Ovary (tissue), 9 donors: ENCODE measurements around the gene GPHN. TPM values are rescaled to one million over a fixed set of nuclear protein-coding genes. Genes with fewer than 3 reads are reported as not detected.

Experiments used
- DNase-seq, 5 donors: peaks; one replicate each; pipeline ENCODE4 v3.0.0-alpha.2; 2019 to 2020
- H3K27ac ChIP-seq, 2 donors: fragments of 200-600 bp; one replicate each; pipeline versions ENCODE4 v1.5.1 to v1.8.0; 2019 to 2022
- H3K27me3 ChIP-seq: fragments of 200-600 bp; one replicate; pipeline ENCODE4 v1.8.0; 2022
- H3K36me3 ChIP-seq: fragments of 200-600 bp; sonication (generic); one replicate; pipeline ENCODE4 v1.5.1; 2019
- H3K4me1 ChIP-seq: one replicate; pipeline ENCODE4 v1.8.1; 2013; ENCODE audit warnings: mild to moderate bottlenecking, moderate library complexity; ENCODE audit not compliant: insufficient read depth
- H3K4me3 ChIP-seq: fragments of 200-600 bp; sonication (generic); one replicate; pipeline ENCODE4 v1.5.1; 2017
- H3K9me3 ChIP-seq, 2 donors: fragments of 200-600 bp in 1 of 2; sonication (generic) in 1 of 2; one replicate each; pipeline versions ENCODE4 v1.5.1 to v1.8.1; 2013 to 2019; ENCODE audit warnings: mild to moderate bottlenecking in 1 of 2, moderate library complexity in 1 of 2
- EP300 ChIP-seq: sonication (generic); formaldehyde crosslinking; IDR thresholded peaks from one replicate; pipeline ENCODE4 v1.6.1; 2017; ENCODE audit warnings: antibody characterized with exemption
- POLR2A ChIP-seq: fragments of 450-650 bp; IDR thresholded peaks from one replicate; pipeline ENCODE4 v1.6.1; 2017; ENCODE audit warnings: antibody characterized with exemption, mild to moderate bottlenecking, moderate library complexity
- WGBS, 3 donors: extraction: QIAGEN DNeasy Blood & Tissue Kit in 1 of 3; methylation state at CpG; one replicate each; pipeline versions ENCODE4 v1.1.5 to v1.1.7; 2013 to 2017; 5-methylcytosine and 5-hydroxymethylcytosine counted together
- intact Hi-C, 4 donors: fragments of 100-400 bp; cut with DNase I; formaldehyde crosslinking; loops; one replicate each; pipeline versions ENCODE4 v1.11.0 to v1.15.1; 2022 to 2023
- polyA plus RNA-seq, 2 donors: library from polyadenylated mRNA; stranded (reverse); fragments of 200-250 nt in 1 of 2; fragments of 350-450 nt in 1 of 2; fragmentation: Illumina TruSeq in 1 of 2; extraction: RNeasy Lipid Tissue Mini Kit (QIAGEN cat#74804) in 1 of 2; gene quantifications; one replicate each; pipeline ENCODE4 v1.2.3, GENCODE V29; 2013 to 2014
- total RNA-seq, 7 donors: library from RNA; depleted of rRNA in 2 of 7; stranded (reverse); fragments of >200 nt in 2 of 7; fragmentation: NEBNext Ultra II Directional in 3 of 7; extraction: Animal tissue kit (Norgen Biotek cat#: 25700) in 3 of 7; gene quantifications; one replicate each; pipeline versions ENCODE4 v1.1.0 to v1.2.4, GENCODE V29; 2016 to 2023
- TF ChIP-seq, protein P1 (sequence below), 3 donors: fragments of 450-650 bp in 2 of 3; fragments of 200-600 bp in 1 of 3; IDR thresholded peaks; one replicate each; pipeline versions ENCODE4 v1.5.1 to v1.8.0; 2016 to 2022; ENCODE audit warnings: antibody characterized with exemption in 3 of 3, mild to moderate bottlenecking in 1 of 3
- donor health status: DM: no; HTN: no; CAD: no; lungs with moderate emphysema.
- donor health status: DM: no; HTN: no; CAD: no.
- donor health status: Bipolar disorder and iron deficiency.
- donor health status: DM: yes; HTN: yes; CAD: no.
- donor health status: DM: no; HTN: no; CAD: no.
- donor health status: DM: yes; HTN: yes; CAD: no.

The GPHN gene
- total and polyA plus RNA-seq, 9 donors, result 8.3 to 44.9 (median 20.3) TPM

DNA sequence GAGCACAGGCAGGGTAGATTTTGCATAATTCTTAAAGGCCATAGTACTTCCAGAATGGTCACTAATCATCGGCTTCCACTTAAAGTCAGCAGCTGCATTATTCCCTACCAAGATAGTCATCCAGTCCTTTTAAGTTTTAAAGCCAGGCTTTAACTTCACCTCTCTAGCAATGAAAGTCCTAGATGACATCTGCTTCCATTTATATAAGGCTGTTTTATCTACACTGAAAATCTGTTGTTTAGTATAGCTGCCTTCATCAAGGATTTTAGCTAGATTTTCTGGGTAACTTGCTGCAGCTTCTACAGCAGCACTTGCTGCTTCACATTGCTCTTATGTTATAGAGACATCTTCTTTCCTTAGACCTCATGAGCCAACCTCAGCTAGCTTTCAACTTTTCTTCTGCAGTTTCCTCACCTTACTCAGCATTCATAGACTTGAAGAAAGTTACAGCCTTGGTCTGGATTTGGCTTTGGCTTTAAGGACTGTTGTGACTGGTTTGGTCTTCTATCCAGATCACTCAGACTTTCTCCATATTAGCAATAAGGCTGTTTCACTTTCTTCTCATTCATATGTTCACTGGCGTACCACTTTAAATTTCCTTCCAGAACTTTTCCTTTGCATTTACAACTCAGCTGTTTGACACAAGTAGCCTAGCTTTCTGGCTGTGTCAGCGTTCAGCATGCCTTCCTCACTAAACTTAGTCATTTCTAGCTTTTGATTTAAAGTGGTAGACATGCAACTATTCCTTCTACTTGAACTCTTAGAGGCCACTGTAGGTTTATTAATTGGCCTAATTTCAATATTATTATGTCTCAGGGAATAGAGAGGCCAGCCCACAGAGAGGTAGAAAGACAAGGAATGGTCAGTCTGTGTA is 471.4 kb downstream of the GPHN start:
- TF ChIP-seq POLR2A (no peak), EP300 (no peak)
- TF ChIP-seq, protein P1, sequence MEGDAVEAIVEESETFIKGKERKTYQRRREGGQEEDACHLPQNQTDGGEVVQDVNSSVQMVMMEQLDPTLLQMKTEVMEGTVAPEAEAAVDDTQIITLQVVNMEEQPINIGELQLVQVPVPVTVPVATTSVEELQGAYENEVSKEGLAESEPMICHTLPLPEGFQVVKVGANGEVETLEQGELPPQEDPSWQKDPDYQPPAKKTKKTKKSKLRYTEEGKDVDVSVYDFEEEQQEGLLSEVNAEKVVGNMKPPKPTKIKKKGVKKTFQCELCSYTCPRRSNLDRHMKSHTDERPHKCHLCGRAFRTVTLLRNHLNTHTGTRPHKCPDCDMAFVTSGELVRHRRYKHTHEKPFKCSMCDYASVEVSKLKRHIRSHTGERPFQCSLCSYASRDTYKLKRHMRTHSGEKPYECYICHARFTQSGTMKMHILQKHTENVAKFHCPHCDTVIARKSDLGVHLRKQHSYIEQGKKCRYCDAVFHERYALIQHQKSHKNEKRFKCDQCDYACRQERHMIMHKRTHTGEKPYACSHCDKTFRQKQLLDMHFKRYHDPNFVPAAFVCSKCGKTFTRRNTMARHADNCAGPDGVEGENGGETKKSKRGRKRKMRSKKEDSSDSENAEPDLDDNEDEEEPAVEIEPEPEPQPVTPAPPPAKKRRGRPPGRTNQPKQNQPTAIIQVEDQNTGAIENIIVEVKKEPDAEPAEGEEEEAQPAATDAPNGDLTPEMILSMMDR (IDR thresholded peaks at IDR 0.05), result no peak
- Histone ChIP-seq H3K36me3 (no peaks in the 10 kb centered on the region), H3K4me1 (no peaks in the 10 kb centered on the region), H3K27me3 (no peaks in the 10 kb centered on the region), H3K4me3 (no peak overlapping the region), H3K9me3 (no peaks in the 10 kb centered on the region), H3K27ac (no peak overlapping the region)
- 71 to 82% (median 82%) methylated on average over 3 of the region's 3 CpGs for WGBS, 3 donors
- intact Hi-C loops, result no loop called here
- no peak for DNase-seq

DNA sequence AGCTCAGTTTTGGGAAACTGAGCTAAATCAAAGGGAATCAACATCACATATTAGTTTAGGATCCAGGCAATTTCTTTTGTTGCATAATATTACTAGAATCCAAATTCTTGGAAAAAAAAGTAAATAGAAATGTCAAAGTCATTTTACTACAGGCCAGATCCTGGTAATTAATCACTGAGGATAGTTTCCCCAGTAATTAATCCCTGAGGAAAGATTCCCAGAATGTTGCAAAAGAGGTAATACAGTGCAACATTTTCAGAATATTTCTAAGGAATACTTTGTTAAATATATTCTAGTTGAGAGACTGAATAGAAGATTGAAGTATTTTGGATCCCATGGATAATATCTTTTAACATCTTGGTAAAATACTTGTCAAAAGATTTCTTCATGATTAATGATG is 474.3 kb downstream of the GPHN start:
- no peak overlapping the region for H3K27ac ChIP-seq
- DNase-seq, result no peak
- TF ChIP-seq, protein P1 (IDR thresholded peaks at IDR 0.05), result no peak
- TF ChIP-seq EP300 (no peak), POLR2A (no peak)
- H3K36me3 ChIP-seq, result no peaks in the 10 kb centered on the region
- H3K9me3 ChIP-seq, result no peaks in the 10 kb centered on the region
- intact Hi-C loops, result loop anchor here in 1 of 4 donors (2.0 kb wide), 1 partner anchor 15 kb away; no protein-coding TSS in a partner anchor
- H3K4me3 ChIP-seq, result no peak overlapping the region
- no peaks in the 10 kb centered on the region for H3K4me1 ChIP-seq
- H3K27me3 ChIP-seq, result no peaks in the 10 kb centered on the region

DNA sequence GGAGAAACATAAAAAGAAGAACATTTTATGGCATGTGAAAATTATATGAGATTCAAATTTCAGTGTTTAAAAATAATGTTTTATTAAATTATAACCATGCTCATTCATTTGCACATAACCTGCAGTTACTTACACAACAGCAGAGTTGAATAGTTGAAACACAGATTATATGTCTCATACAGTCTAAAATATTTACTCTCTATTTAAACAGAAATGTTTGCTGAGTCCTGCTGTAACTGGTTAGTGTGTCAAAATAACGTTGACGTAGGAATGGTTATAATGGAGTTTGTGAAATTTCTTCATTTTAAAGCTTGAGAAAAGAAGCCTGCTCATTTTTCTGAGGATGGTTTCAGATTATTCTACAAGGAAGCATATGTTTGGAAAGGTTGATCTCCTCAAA is 484.8 kb downstream of the GPHN start:
- no peaks in the 10 kb centered on the region for H3K36me3 ChIP-seq
- intact Hi-C loops, result no loop called here
- no peak for DNase-seq
- H3K27ac ChIP-seq, result no peak overlapping the region
- H3K4me3 ChIP-seq, result no peak overlapping the region
- H3K9me3 ChIP-seq, result no peaks in the 10 kb centered on the region
- no peaks in the 10 kb centered on the region for H3K4me1 ChIP-seq
- H3K27me3 ChIP-seq, result peaks cover 2% of the 10 kb centered on the region
- 92 to 93% (median 93%) methylated on average over 2 of the region's 2 CpGs for WGBS, 3 donors
- TF ChIP-seq EP300, result no peak
- no peak for TF ChIP-seq POLR2A
- TF ChIP-seq, protein P1 (IDR thresholded peaks at IDR 0.05), result no peak

DNA sequence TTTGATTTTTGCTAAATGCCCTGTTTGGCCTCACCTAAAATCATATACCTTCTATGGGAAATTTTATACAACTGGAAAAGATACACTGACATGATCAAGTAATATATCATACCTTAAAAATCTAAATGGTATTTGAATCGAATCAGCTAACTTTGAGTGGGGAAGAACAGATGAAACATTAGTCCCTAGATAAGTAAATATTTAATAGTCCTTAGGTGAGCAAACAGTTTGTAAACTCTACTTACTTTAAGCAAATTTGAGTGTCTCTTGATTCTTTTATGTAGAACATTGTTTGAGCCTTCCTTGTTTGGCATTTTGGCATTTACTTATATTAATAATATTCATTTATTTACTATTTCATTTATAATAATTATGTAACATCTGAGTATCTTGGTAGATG is 485.6 kb downstream of the GPHN start:
- no peak for TF ChIP-seq POLR2A
- no peak overlapping the region for H3K4me3 ChIP-seq
- H3K27ac ChIP-seq, result no peak overlapping the region
- no peaks in the 10 kb centered on the region for H3K36me3 ChIP-seq
- H3K27me3 ChIP-seq, result peaks cover 2% of the 10 kb centered on the region
- intact Hi-C loops, result no loop called here
- no peaks in the 10 kb centered on the region for H3K4me1 ChIP-seq
- WGBS, 3 donors, result 92 to 98% (median 94%) methylated on average over 1 of the region's 1 CpG
- DNase-seq, result no peak
- no peaks in the 10 kb centered on the region for H3K9me3 ChIP-seq

DNA sequence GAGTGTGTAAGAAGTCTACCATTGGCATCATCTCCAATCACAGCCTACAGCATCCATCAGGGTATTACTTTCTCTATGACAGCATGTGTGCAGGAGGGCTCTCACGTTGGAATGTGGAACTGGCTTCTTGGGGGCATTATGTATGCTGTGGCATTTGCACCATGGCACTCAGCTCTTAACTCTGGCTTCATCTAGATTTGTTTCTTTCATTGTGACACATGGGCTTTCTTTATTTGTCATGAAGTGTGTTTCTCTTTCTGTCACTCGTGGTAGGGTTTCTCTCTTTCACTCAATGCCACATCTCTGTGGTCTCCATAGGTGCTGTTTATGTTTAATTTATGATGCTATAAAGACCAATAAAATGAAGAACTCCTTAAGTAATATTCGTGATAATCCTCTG is 490.1 kb downstream of the GPHN start:
- H3K4me3 ChIP-seq, result no peak overlapping the region
- no peaks in the 10 kb centered on the region for H3K36me3 ChIP-seq
- TF ChIP-seq EP300 (no peak), POLR2A (no peak)
- TF ChIP-seq, protein P1 (IDR thresholded peaks at IDR 0.05), result no peak
- H3K9me3 ChIP-seq, result no peaks in the 10 kb centered on the region
- no peak overlapping the region for H3K27ac ChIP-seq
- H3K27me3 ChIP-seq, result no peaks in the 10 kb centered on the region
- WGBS, 3 donors, result 82 to 92% (median 89%) methylated on average over 3 of the region's 3 CpGs
- DNase-seq, result no peak
- H3K4me1 ChIP-seq, result no peaks in the 10 kb centered on the region
- intact Hi-C loops, result no loop called here
